BJ (cell line): ENCODE results near the gene TM4SF1. TPM values are rescaled to one million over a fixed set of nuclear protein-coding genes. Genes with fewer than 3 reads are reported as not detected.
A peak's percentile ranks its signal among the peaks of the same experiment; 100 is the strongest.

Experiments
- CTCF ChIA-PET: fragments of 350-600 bp; formaldehyde crosslinking; extraction: SDS; loops from one replicate; lab custom pipeline; 2021; ENCODE audit warnings: antibody characterized with exemption, inconsistent platforms; lab: Yijun Ruan, JAX
- POLR2A ChIA-PET: fragments of 300-600 bp; sonication (Branson Sonifier 250); formaldehyde crosslinking; extraction: SDS; loops from one replicate; lab custom pipeline; 2021; ENCODE audit warnings: antibody characterized with exemption; lab: Charles Lee
- DNase-seq: peaks from one replicate; pipeline ENCODE4 v3.0.0-alpha.2; 2011; ENCODE audit warnings: low read depth
- H3K27me3 ChIP-seq: 2 replicates; pipeline ENCODE4 v1.6.0; 2011; ENCODE audit warnings: low read length; ENCODE audit not compliant: control insufficient read depth, insufficient read depth
- H3K36me3 ChIP-seq: 2 replicates; pipeline ENCODE4 v1.5.1; 2011; ENCODE audit warnings: low read length; ENCODE audit not compliant: control insufficient read depth, insufficient read depth
- H3K4me3 ChIP-seq: 2 replicates; pipeline ENCODE4 v1.5.1; 2011; ENCODE audit warnings: low read depth, mild to moderate bottlenecking, control low read depth, low read length
- polyA plus RNA-seq: library from polyadenylated mRNA; depleted of rRNA; stranded (reverse); fragments of >200 nt; gene quantifications from 2 replicates; pipeline ENCODE4 v1.2.3, GENCODE V29; 2011
- TF ChIP-seq, protein P1 (sequence below): IDR thresholded peaks from 2 replicates; pipeline ENCODE4 v1.5.1; 2011; ENCODE audit warnings: low read depth, mild to moderate bottlenecking, control low read depth, inconsistent platforms, low read length, moderate library complexity; ENCODE audit not compliant: insufficient read depth

TM4SF1 gene
- polyA plus RNA-seq, 1 experiment: 48.0 TPM

DNA sequence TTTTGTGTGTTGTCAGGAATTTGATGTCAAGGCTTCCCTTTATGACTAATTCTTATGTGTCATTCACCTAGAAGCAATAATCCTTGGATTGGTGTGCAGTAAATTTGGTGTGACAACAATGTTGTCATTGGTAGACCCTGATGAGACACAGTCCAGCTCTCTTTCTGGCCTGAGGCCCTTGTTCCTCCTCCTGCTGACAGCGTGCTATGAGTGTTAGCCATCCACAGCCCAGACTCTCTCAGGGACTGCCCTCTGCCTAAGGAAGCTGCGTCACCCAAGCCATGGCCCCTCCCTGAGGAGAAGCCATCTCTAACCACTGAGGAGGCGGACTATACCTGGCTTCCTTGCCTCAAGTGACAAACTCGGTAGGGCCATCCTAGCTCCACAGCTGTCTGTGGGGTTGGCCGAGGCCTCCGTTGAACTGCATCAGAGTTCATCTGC is 13.3 kb upstream of the TM4SF1 start:
- H3K36me3 ChIP-seq: no peaks in the 10 kb centered on the region
- TF ChIP-seq, protein P1, sequence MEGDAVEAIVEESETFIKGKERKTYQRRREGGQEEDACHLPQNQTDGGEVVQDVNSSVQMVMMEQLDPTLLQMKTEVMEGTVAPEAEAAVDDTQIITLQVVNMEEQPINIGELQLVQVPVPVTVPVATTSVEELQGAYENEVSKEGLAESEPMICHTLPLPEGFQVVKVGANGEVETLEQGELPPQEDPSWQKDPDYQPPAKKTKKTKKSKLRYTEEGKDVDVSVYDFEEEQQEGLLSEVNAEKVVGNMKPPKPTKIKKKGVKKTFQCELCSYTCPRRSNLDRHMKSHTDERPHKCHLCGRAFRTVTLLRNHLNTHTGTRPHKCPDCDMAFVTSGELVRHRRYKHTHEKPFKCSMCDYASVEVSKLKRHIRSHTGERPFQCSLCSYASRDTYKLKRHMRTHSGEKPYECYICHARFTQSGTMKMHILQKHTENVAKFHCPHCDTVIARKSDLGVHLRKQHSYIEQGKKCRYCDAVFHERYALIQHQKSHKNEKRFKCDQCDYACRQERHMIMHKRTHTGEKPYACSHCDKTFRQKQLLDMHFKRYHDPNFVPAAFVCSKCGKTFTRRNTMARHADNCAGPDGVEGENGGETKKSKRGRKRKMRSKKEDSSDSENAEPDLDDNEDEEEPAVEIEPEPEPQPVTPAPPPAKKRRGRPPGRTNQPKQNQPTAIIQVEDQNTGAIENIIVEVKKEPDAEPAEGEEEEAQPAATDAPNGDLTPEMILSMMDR: no peak
- H3K27me3 ChIP-seq: no peaks in the 10 kb centered on the region
- DNase-seq: no peak
- CTCF ChIA-PET: interaction anchor here (1.1 to 1.9 kb wide), 3 partner anchors 9 to 90 kb away, joined by 3 to 11 read pairs (median 5); no protein-coding TSS in a partner anchor
- no peak overlapping the region for H3K4me3 ChIP-seq
- POLR2A ChIA-PET: no interaction called here

DNA sequence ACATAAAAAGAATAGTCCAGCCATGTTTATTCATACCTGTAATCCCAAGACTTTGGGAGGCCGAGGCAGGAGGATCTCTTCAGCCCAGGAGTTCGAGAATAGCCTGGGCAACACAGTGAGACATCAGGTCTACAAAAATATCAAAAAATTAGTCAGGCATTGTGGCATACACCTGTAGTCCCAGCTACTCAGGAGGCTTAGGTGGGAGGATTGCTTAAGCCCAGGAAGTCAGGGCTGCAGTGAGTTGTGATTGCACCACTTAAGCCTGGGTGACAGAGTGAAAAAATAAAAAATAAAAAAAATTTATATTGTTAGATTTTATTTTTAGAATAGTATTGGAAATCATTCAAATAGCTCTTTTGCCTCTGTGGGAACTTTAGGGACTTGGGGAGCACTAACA is 12.8 kb upstream of the TM4SF1 start:
- no peak overlapping the region for H3K4me3 ChIP-seq
- TF ChIP-seq, protein P1: no peak
- no peaks in the 10 kb centered on the region for H3K27me3 ChIP-seq
- DNase-seq: no peak
- ChIA-PET CTCF (interaction anchor here (1.4 to 1.9 kb wide), 2 partner anchors 89 to 90 kb away, joined by 5 to 11 read pairs; no protein-coding TSS in a partner anchor), POLR2A (no interaction called here)
- no peaks in the 10 kb centered on the region for H3K36me3 ChIP-seq

DNA sequence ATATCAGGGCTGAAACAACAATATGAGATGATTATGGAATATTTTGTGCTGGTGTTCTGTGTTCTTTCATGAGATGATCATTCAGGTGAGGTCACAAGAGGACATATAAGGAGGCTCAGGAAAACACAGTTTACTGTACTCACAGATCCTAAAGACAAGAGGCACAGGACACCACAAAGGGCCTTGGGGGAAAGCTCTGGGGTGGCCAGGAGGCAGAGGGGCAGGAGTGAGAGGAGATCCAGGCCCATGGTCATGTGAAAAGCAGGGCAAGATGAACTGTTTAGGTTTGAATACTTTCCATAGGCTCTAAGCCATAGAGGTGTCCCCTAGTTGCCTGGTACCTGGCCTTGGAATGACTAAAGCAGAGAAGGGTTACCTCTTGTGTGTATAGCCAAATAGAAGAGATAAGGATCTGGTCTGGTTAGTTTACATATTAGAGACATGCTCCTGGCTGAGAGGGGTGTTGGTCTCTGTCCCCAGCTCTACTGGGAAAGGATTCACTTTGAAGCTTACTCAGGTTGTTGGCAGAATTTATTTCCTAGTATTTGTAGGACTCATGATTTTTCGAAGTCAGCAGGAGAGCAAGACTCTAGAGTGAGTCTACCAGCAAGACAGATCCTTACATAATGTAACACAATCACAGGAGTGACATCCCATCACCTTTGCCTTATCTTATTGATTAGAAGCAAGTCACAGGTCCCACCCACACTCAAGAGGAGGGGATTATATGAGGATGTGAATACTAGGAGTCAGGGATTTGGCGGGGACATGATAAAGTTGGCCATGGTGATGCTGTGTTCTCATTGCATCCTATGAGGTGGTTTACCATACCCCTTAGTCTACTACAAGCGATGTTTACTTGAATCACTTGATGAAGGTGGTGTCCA is 11.3 kb upstream of the TM4SF1 start:
- TF ChIP-seq, protein P1: no peak
- Histone ChIP-seq H3K36me3 (no peaks in the 10 kb centered on the region), H3K4me3 (no peak overlapping the region), H3K27me3 (no peaks in the 10 kb centered on the region)
- DNase-seq: no peak
- CTCF ChIA-PET: interaction anchor here (0.9 to 1.5 kb wide), 2 partner anchors 27 to 71 kb away, joined by 3 read pairs; no protein-coding TSS in a partner anchor
- POLR2A ChIA-PET: no interaction called here

DNA sequence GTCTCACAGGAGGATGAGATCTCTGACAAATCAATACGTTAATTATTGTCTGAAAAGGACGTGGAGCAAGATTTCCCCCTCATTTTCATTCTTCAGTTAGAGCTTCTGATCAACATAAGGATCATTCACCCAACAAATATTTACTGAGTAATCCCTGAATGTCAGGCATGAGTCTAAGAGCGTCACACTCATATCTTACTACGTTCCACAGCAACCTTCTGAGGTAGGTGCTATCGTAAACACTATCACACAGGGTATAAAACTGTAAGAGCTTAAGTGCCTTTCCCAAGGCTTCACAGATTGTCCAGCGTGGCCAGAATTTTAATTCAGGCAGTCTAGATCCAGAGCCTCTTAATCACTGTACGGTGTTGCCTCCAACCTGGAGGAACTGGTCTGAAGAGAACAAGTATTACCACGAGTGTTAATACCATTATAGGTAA is 10.6 kb upstream of the TM4SF1 start:
- DNase-seq: peak; percentile 87
- ChIA-PET POLR2A (no interaction called here), CTCF (interaction anchor here (0.7 to 1.6 kb wide), 6 partner anchors 26 to 147 kb away, joined by 3 to 14 read pairs (median 3); no protein-coding TSS in a partner anchor)
- no peak overlapping the region for H3K4me3 ChIP-seq
- H3K27me3 ChIP-seq: no peaks in the 10 kb centered on the region
- TF ChIP-seq, protein P1: no peak
- H3K36me3 ChIP-seq: no peaks in the 10 kb centered on the region

DNA sequence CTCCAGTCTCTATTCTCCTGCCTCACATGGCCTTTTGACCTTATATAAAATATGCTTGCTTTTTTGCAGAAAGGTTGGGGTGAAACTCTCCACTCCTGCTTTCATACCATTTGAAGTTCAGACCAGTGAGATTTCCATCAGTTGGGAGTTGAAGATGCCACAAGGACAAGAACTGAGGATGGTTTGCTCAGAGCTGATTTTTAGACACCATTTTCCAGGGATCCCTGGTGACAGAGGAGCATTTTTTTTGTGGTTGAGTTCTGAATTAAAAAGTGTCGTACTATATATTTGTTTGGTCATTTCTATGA is 8.8 kb upstream of the TM4SF1 start:
- ChIA-PET CTCF (interaction anchor here (0.5 to 1.4 kb wide), 2 partner anchors 29 to 385 kb away, joined by 3 read pairs; no protein-coding TSS in a partner anchor), POLR2A (no interaction called here)
- TF ChIP-seq, protein P1: no peak

More for the DNA sequence above, 8.8 kb upstream of the TM4SF1 start:
- DNase-seq: no peak
- H3K36me3 ChIP-seq: no peaks in the 10 kb centered on the region
- no peaks in the 10 kb centered on the region for H3K27me3 ChIP-seq
- no peak overlapping the region for H3K4me3 ChIP-seq
